Neuronal stem cell (in vitro differentiated cells): ENCODE results near the gene SCAMP2.
A peak's percentile ranks its signal among the peaks of the same experiment; 100 is the strongest.

Experiments
- DNase-seq: peaks from one replicate; pipeline ENCODE4 v3.0.0-alpha.2; 2013; ENCODE audit warnings: low spot score
- H2AFZ ChIP-seq: one replicate; pipeline ENCODE4 v1.6.1; 2013; ENCODE audit warnings: mild to moderate bottlenecking, low read length, inconsistent platforms
- H2AK5ac ChIP-seq: 2 replicates; pipeline ENCODE4 v1.6.1; 2013; ENCODE audit warnings: low read depth, mild to moderate bottlenecking, inconsistent platforms, low read length, moderate library complexity, mixed read lengths
- H2BK120ac ChIP-seq: 2 replicates; pipeline ENCODE4 v1.6.1; 2013; ENCODE audit warnings: low read depth, mild to moderate bottlenecking, inconsistent platforms, low read length, moderate library complexity, mixed read lengths
- H2BK12ac ChIP-seq: one replicate; pipeline ENCODE4 v1.6.1; 2013; ENCODE audit warnings: low read length, inconsistent platforms
- H2BK15ac ChIP-seq: 2 replicates; pipeline ENCODE4 v1.6.1; 2013; ENCODE audit warnings: mild to moderate bottlenecking, low read length, inconsistent platforms, mixed read lengths
- H2BK5ac ChIP-seq: one replicate; pipeline ENCODE4 v1.6.1; 2013; ENCODE audit warnings: inconsistent platforms, mild to moderate bottlenecking, low read length, moderate library complexity
- H3K14ac ChIP-seq: one replicate; pipeline ENCODE4 v1.6.1; 2013; ENCODE audit warnings: low read length, inconsistent platforms
- H3K18ac ChIP-seq: 2 replicates; pipeline ENCODE4 v1.6.1; 2013; ENCODE audit warnings: low read length, inconsistent platforms
- H3K23ac ChIP-seq: 2 replicates; pipeline ENCODE4 v1.6.1; 2013; ENCODE audit warnings: low read depth, mild to moderate bottlenecking, mixed read lengths, low read length, inconsistent platforms; ENCODE audit not compliant: poor library complexity
- H3K27ac ChIP-seq: replicated peaks from 3 replicates; pipeline ENCODE4 v1.5.1; 2013; ENCODE audit warnings: low read length, inconsistent platforms
- H3K27me3 ChIP-seq, 3 experiments: 2 replicates each; pipeline ENCODE4 v1.6.1; 2013; ENCODE audit warnings: low read length in 3 of 3, mild to moderate bottlenecking in 2 of 3, inconsistent platforms in 1 of 3, low read depth in 1 of 3, mixed read lengths in 1 of 3, moderate library complexity in 1 of 3; ENCODE audit not compliant: control insufficient read depth in 3 of 3, insufficient read depth in 3 of 3
- H3K36me3 ChIP-seq, 2 donors: replicated peaks in 1 of 2; 2 replicates each; pipeline ENCODE4 v1.6.1; 2013; ENCODE audit warnings: low read length in 2 of 2; ENCODE audit not compliant: control insufficient read depth in 2 of 2, insufficient read depth in 2 of 2
- H3K4ac ChIP-seq: 2 replicates; pipeline ENCODE4 v1.6.1; 2013; ENCODE audit warnings: inconsistent platforms, mild to moderate bottlenecking, low read length, moderate library complexity
- H3K4me1 ChIP-seq, 2 donors: 1 replicate in 1 of 2; 2 replicates in 1 of 2; pipeline ENCODE4 v1.6.1; 2013; ENCODE audit warnings: low read length in 2 of 2, low read depth in 1 of 2; ENCODE audit not compliant: control insufficient read depth in 2 of 2, insufficient read depth in 1 of 2
- H3K4me2 ChIP-seq: one replicate; pipeline ENCODE4 v1.6.1; 2013; ENCODE audit warnings: mild to moderate bottlenecking, low read length, inconsistent platforms; ENCODE audit not compliant: insufficient read depth, poor library complexity, severe bottlenecking
- H3K4me3 ChIP-seq, 2 donors: 2 replicates each; pipeline ENCODE4 v1.5.1; 2013; ENCODE audit warnings: low read length in 2 of 2, mild to moderate bottlenecking in 2 of 2, inconsistent platforms in 1 of 2, moderate library complexity in 1 of 2
- H3K79me1 ChIP-seq: one replicate; pipeline ENCODE4 v1.6.1; 2013; ENCODE audit warnings: low read depth, mild to moderate bottlenecking, inconsistent platforms, low read length, moderate library complexity
- H3K9ac ChIP-seq: one replicate; pipeline ENCODE4 v1.6.1; 2013; ENCODE audit warnings: mild to moderate bottlenecking, low read depth, low read length, inconsistent platforms; ENCODE audit not compliant: poor library complexity
- H3K9me3 ChIP-seq, 2 donors: replicated peaks in 1 of 2; 2 replicates each; pipeline versions ENCODE3 to v1.6.1; 2013; ENCODE audit warnings: low read length in 2 of 2, mild to moderate bottlenecking in 2 of 2, inconsistent platforms in 1 of 2, low read depth in 1 of 2, mixed read lengths in 1 of 2, moderate library complexity in 1 of 2; ENCODE audit not compliant: control insufficient read depth in 2 of 2, insufficient read depth in 1 of 2
- H4K8ac ChIP-seq: one replicate; pipeline ENCODE4 v1.6.1; 2013; ENCODE audit warnings: low read depth, mild to moderate bottlenecking, inconsistent platforms, low read length, moderate library complexity
- H4K91ac ChIP-seq: one replicate; pipeline ENCODE4 v1.6.1; 2013; ENCODE audit warnings: low read length, low read depth, mild to moderate bottlenecking, inconsistent platforms; ENCODE audit not compliant: poor library complexity
- WGBS, 2 donors: extraction: QIAGEN DNeasy Blood & Tissue Kit; methylation state at CpG; one replicate each; pipeline ENCODE4 v1.1.7; 2013; ENCODE audit warnings: missing lambda C conversion rate in 2 of 2, mixed read lengths in 1 of 2; ENCODE audit not compliant: insufficient read length in 2 of 2, insufficient replicate concordance in 1 of 2; ENCODE audit errors: extremely low coverage in 2 of 2; 5-methylcytosine and 5-hydroxymethylcytosine counted together

SCAMP2 gene

DNA sequence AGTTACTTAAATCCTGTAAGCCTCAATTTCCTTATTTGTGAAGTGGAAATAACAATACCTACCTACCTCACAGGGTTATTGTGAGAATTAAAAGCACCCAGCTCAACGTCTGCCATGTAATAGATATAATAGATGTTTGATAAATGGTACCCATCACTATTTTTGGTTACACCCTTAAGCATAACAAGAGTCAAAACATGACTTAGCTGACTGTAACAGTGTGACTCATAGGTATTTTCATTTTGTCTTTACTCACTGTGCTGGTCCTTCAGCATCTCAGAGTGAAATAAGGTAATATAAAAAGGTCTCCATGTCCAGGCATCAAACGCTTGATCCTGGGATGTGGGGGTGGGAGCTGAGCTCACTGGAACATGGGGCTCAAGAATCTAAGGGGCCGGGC, 43.7 kb downstream of the SCAMP2 start:
- H2AFZ ChIP-seq: no peak overlapping the region
- H3K14ac ChIP-seq: no peak overlapping the region
- no peak overlapping the region for H3K4me3 ChIP-seq
- H2BK12ac ChIP-seq: no peak overlapping the region
- no peak overlapping the region for H3K9ac ChIP-seq
- H3K4me2 ChIP-seq: no peak overlapping the region
- no peak overlapping the region for H3K27ac ChIP-seq
- H3K36me3 ChIP-seq: no peaks in the 10 kb centered on the region
- no peak overlapping the region for H3K18ac ChIP-seq
- no CpG with 5 or more reads among the region's 3 CpGs for WGBS, 2 donors
- H2BK15ac ChIP-seq: no peak overlapping the region
- no peaks in the 10 kb centered on the region for H3K9me3 ChIP-seq
- H4K8ac ChIP-seq: no peak overlapping the region
- H3K27me3 ChIP-seq: peaks cover 0 to 67% (median 27%) of the 10 kb centered on the region in 3 experiments
- no peak overlapping the region for H3K23ac ChIP-seq
- H2BK5ac ChIP-seq: no peak overlapping the region
- H3K4ac ChIP-seq: no peak overlapping the region
- no peak overlapping the region for H4K91ac ChIP-seq
- no peak overlapping the region for H2AK5ac ChIP-seq
- H2BK120ac ChIP-seq: no peak overlapping the region
- no peaks in the 10 kb centered on the region for H3K79me1 ChIP-seq
- no peak for DNase-seq
- H3K4me1 ChIP-seq: peaks cover 0 to 7% of the 10 kb centered on the region in 2 donors

DNA sequence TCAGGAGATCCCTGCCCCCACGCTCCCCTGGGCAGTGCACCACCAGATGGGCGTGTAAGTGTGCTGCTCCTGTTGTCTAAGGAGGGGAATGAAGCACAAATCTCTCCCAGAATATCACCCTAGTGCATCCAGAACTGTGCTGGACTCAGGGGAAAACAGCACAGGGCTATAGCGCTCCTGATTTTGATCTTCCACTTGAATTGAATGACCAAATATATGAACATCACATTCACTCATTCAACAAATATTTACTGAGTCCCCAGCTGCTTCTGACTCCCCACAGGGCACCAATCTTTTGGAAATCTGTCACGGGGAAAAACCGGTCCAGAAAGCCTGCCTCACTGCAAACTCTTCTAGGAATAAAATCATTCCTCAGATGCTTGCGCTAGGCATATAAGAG, 44.3 kb downstream of the SCAMP2 start:
- Histone ChIP-seq H2BK120ac (no peak overlapping the region), H3K79me1 (no peaks in the 10 kb centered on the region), H3K4me1 (peaks cover 0 to 7% of the 10 kb centered on the region in 2 donors), H3K9ac (no peak overlapping the region), H3K4ac (no peak overlapping the region), H3K9me3 (no peaks in the 10 kb centered on the region), H4K8ac (no peak overlapping the region), H3K4me2 (no peak overlapping the region), H3K27me3 (peaks cover 0 to 74% (median 28%) of the 10 kb centered on the region in 3 experiments), H3K14ac (no peak overlapping the region), H2AFZ (no peak overlapping the region), H3K18ac (no peak overlapping the region), H2AK5ac (no peak overlapping the region), H2BK5ac (no peak overlapping the region), H2BK15ac (no peak overlapping the region), H3K23ac (no peak overlapping the region), H4K91ac (no peak overlapping the region), H3K27ac (no peak overlapping the region), H2BK12ac (no peak overlapping the region), H3K36me3 (no peaks in the 10 kb centered on the region), H3K4me3 (no peak overlapping the region)
- WGBS, 2 donors: no CpG with 5 or more reads among the region's 6 CpGs
- DNase-seq: no peak

DNA sequence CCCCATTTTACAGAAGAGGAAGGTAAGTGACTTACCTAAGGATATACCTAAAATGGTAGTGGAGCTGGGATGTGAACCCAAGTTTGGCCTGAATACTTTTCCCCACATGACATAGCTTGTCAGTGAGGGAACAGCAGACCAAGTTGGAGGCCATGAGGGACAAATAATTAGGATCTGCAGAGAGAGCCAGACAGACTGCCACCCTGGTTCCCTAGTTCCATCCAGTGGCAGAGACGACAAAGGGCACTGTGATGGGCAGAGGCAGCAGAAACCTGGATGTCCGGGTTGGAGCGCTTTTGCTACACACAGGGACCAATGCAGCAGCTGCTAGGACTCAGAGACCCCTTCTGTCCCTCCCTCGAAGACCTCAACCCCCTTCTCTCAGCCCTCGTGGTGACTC, 45.6 kb downstream of the SCAMP2 start:
- no peak overlapping the region for H2AFZ ChIP-seq
- no peak overlapping the region for H3K27ac ChIP-seq
- H2BK15ac ChIP-seq: no peak overlapping the region
- H3K23ac ChIP-seq: no peak overlapping the region
- no peak overlapping the region for H2BK120ac ChIP-seq
- H3K36me3 ChIP-seq: no peaks in the 10 kb centered on the region
- no peak overlapping the region for H2BK5ac ChIP-seq
- no peak overlapping the region for H3K4me2 ChIP-seq
- H3K9ac ChIP-seq: no peak overlapping the region
- H3K18ac ChIP-seq: peak overlapping the region; percentile 33
- no peak overlapping the region for H2AK5ac ChIP-seq
- no peak for DNase-seq
- H4K8ac ChIP-seq: no peak overlapping the region
- no peaks in the 10 kb centered on the region for H3K79me1 ChIP-seq
- H2BK12ac ChIP-seq: no peak overlapping the region
- H3K4me3 ChIP-seq: no peak overlapping the region
- WGBS, 2 donors: no CpG with 5 or more reads among the region's 5 CpGs
- H3K27me3 ChIP-seq: peaks cover 0 to 86% (median 28%) of the 10 kb centered on the region in 3 experiments
- H3K4ac ChIP-seq: no peak overlapping the region
- H3K14ac ChIP-seq: no peak overlapping the region
- no peaks in the 10 kb centered on the region for H3K9me3 ChIP-seq
- H3K4me1 ChIP-seq: peaks cover 0 to 7% of the 10 kb centered on the region in 2 donors
- H4K91ac ChIP-seq: no peak overlapping the region

DNA sequence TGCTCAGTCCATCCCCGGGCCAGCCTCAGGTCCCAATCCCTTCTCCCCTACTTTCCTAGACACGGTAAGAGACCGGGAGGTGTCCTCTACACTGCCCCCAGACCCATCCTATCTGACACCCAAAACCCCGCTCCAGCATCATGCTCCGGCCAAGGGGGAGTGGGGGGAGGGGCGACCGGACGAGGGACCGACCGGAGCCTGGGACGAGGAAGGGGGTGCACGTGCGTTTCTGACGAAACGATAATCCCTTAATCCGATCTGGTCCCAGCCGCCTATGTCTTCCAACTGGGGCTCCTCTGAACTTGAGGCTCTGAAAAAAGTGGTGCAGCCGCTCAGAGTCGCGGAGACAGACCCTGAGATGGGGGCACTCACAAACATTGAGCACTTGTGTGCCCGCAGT, 46.2 kb downstream of the SCAMP2 start:
- WGBS, 2 donors: no CpG with 5 or more reads among the region's 21 CpGs
- Histone ChIP-seq H2BK15ac (no peak overlapping the region), H2BK5ac (no peak overlapping the region), H3K4me1 (peaks cover 0 to 3% of the 10 kb centered on the region in 2 donors), H3K4ac (no peak overlapping the region), H3K23ac (no peak overlapping the region), H3K36me3 (no peaks in the 10 kb centered on the region), H3K4me2 (no peak overlapping the region), H4K8ac (no peak overlapping the region), H2AK5ac (no peak overlapping the region), H3K9me3 (no peaks in the 10 kb centered on the region), H3K18ac (no peak overlapping the region), H3K14ac (no peak overlapping the region), H3K79me1 (no peaks in the 10 kb centered on the region), H4K91ac (no peak overlapping the region), H3K9ac (no peak overlapping the region), H2BK12ac (no peak overlapping the region), H2AFZ (no peak overlapping the region), H2BK120ac (no peak overlapping the region), H3K27me3 (peaks cover 0 to 90% (median 28%) of the 10 kb centered on the region in 3 experiments), H3K4me3 (no peak overlapping the region), H3K27ac (no peak overlapping the region)
- no peak for DNase-seq
